Measurements from ENCODE around the gene FBN1. TPM values are rescaled to one million over a fixed set of nuclear protein-coding genes. Genes with fewer than 3 reads are reported as not detected.

The FBN1 gene
- total RNA-seq, 1 donor from 2014 or later, result 78.8 TPM

DNA sequence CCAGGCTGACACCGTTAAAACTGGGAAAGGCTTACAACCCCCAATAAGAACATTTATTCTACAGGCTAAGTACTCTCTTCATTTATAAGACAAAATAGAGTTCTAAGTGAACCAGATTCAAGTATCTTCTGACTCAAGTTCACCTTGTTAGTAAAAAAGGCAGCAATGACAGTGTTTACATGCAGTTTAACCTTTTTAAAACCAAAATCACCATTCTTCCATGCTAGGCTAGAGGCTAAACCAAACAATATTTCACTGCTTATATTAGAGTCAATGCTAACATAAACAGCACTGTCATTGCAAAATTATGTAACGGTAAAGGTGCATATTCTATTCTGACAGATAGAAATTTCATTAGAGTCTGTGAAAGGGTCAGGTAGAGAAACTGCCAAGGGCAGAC is 118.0 kb downstream of the FBN1 start:
- H3K4me3 Mint-ChIP-seq, result no peak overlapping the region
- Histone ChIP-seq H3K79me2 (ENCODE audit: low read depth) (no peaks in the 10 kb centered on the region), H3K4me2 (no peak overlapping the region), H3K9ac (no peak overlapping the region), H3K27ac (no peak overlapping the region), H3F3A (ENCODE audit: low read depth) (no peaks in the 10 kb centered on the region), H3K9me3 (ENCODE audit: low read depth) (no peaks in the 10 kb centered on the region), H3K36me3 (no peaks in the 10 kb centered on the region), H3K4me1 (no peaks in the 10 kb centered on the region), H3K4me3 (no peak overlapping the region), H3K27me3 (no peaks in the 10 kb centered on the region), H4K20me1 (ENCODE audit: low read depth) (no peaks in the 10 kb centered on the region), H2AFZ (replicated peaks) (no peak overlapping the region)
- H3K4me1 Mint-ChIP-seq, result no peaks in the 10 kb centered on the region
- no peaks in the 10 kb centered on the region for H3K9me3 Mint-ChIP-seq
- H3K36me3 Mint-ChIP-seq, result peaks cover 8% of the 10 kb centered on the region
- TF ChIP-seq EZH2phosphoT487 (IDR thresholded peaks at IDR 0.05) (no peak), EZH2 (IDR thresholded peaks at IDR 0.05) (no peak)
- TF ChIP-seq, protein P1, sequence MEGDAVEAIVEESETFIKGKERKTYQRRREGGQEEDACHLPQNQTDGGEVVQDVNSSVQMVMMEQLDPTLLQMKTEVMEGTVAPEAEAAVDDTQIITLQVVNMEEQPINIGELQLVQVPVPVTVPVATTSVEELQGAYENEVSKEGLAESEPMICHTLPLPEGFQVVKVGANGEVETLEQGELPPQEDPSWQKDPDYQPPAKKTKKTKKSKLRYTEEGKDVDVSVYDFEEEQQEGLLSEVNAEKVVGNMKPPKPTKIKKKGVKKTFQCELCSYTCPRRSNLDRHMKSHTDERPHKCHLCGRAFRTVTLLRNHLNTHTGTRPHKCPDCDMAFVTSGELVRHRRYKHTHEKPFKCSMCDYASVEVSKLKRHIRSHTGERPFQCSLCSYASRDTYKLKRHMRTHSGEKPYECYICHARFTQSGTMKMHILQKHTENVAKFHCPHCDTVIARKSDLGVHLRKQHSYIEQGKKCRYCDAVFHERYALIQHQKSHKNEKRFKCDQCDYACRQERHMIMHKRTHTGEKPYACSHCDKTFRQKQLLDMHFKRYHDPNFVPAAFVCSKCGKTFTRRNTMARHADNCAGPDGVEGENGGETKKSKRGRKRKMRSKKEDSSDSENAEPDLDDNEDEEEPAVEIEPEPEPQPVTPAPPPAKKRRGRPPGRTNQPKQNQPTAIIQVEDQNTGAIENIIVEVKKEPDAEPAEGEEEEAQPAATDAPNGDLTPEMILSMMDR (IDR thresholded peaks at IDR 0.05), result no peak
- no peaks in the 10 kb centered on the region for H3K27me3 Mint-ChIP-seq (ENCODE audit: insufficient read depth, low read depth)
- no peak overlapping the region for H3K27ac Mint-ChIP-seq
- no peak for DNase-seq (ENCODE audit: low spot score)

DNA sequence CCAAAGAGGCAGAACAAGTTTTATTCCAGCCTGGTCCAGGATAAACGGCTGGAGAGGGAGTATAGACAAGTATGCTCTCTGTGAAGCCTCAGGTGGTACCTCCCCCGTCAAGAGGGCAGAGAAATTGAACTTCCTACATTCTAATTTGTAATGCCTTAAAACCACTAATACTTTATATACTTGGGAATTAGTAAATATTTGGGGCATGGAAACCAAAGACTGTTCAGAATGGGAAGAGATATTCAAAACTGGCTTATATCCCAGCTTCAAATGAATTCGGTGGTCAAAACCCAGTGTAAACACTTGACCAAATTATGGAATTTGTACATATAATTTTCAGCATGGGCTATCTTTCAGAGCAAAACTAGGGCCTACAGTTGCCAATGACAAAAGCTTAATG is 122.6 kb downstream of the FBN1 start:
- H3K9me3 ChIP-seq (ENCODE audit: low read depth), result peaks cover 3% of the 10 kb centered on the region
- H2AFZ ChIP-seq (replicated peaks), result no peak overlapping the region
- H3K36me3 ChIP-seq, result peaks cover 5% of the 10 kb centered on the region
- Mint-ChIP-seq H3K27ac (no peak overlapping the region), H3K9me3 (no peaks in the 10 kb centered on the region), H3K36me3 (peaks cover 10% of the 10 kb centered on the region), H3K27me3 (ENCODE audit: insufficient read depth, low read depth) (no peaks in the 10 kb centered on the region), H3K4me3 (no peak overlapping the region), H3K4me1 (no peaks in the 10 kb centered on the region)
- H3K9ac ChIP-seq, result no peak overlapping the region
- H3K4me3 ChIP-seq, result no peak overlapping the region
- H3K79me2 ChIP-seq (ENCODE audit: low read depth), result no peaks in the 10 kb centered on the region
- no peak overlapping the region for H3K27ac ChIP-seq
- H4K20me1 ChIP-seq (ENCODE audit: low read depth), result no peaks in the 10 kb centered on the region
- H3K4me1 ChIP-seq, result no peaks in the 10 kb centered on the region
- H3K4me2 ChIP-seq, result no peak overlapping the region
- H3F3A ChIP-seq (ENCODE audit: low read depth), result no peaks in the 10 kb centered on the region
- H3K27me3 ChIP-seq, result no peaks in the 10 kb centered on the region
- TF ChIP-seq, protein P1 (IDR thresholded peaks at IDR 0.05), result no peak
- no peak for TF ChIP-seq EZH2 (IDR thresholded peaks at IDR 0.05)
- no peak for DNase-seq (ENCODE audit: low spot score)

DNA sequence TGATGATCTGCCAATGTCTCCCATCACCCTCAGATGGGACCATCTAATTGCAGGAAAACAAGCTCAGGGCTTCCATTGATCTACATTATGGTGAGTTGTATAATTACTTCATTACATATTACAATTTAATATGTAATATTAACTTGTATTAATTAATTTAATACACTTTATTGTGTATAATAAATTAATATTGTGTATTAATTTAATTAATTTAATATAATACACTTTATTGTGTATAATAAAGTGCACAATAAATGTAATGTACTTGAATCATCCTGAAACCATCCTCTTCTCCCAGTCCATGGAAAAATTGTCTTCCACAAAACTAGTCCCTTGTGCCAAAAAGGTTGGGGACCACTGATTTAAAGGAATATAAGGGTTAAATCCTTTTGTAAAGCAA is 123.4 kb downstream of the FBN1 start:
- Histone ChIP-seq H3K4me1 (no peaks in the 10 kb centered on the region), H3K4me2 (no peak overlapping the region), H3K9me3 (ENCODE audit: low read depth) (peaks cover 3% of the 10 kb centered on the region), H3K27me3 (no peaks in the 10 kb centered on the region), H3K4me3 (no peak overlapping the region), H4K20me1 (ENCODE audit: low read depth) (no peaks in the 10 kb centered on the region), H3K27ac (no peak overlapping the region), H3F3A (ENCODE audit: low read depth) (no peaks in the 10 kb centered on the region), H2AFZ (replicated peaks) (no peak overlapping the region), H3K36me3 (peaks cover 5% of the 10 kb centered on the region), H3K79me2 (ENCODE audit: low read depth) (no peaks in the 10 kb centered on the region), H3K9ac (no peak overlapping the region)
- peaks cover 10% of the 10 kb centered on the region for H3K36me3 Mint-ChIP-seq
- no peak overlapping the region for H3K27ac Mint-ChIP-seq
- TF ChIP-seq, protein P1 (IDR thresholded peaks at IDR 0.05), result no peak
- TF ChIP-seq EZH2phosphoT487 (IDR thresholded peaks at IDR 0.05) (no peak), EZH2 (IDR thresholded peaks at IDR 0.05) (no peak)
- H3K4me3 Mint-ChIP-seq, result no peak overlapping the region
- no peaks in the 10 kb centered on the region for H3K4me1 Mint-ChIP-seq
- no peak for DNase-seq (ENCODE audit: low spot score)
- no peaks in the 10 kb centered on the region for H3K9me3 Mint-ChIP-seq
- H3K27me3 Mint-ChIP-seq (ENCODE audit: insufficient read depth, low read depth), result no peaks in the 10 kb centered on the region

Data from neural progenitor cell (in vitro differentiated cells).